Spleen (tissue), 11 donors: ENCODE data around the gene FAM3D. TPM values are rescaled to one million over a fixed set of nuclear protein-coding genes. Genes with fewer than 3 reads are reported as not detected.
A peak's percentile ranks its signal among the peaks of the same experiment; 100 is the strongest.

Experiments
- DNase-seq: peaks from one replicate; pipeline ENCODE4 v3.0.0-alpha.2; 2020
- H3K27ac ChIP-seq, 8 donors: fragments of 200-600 bp; sonication (generic) in 7 of 8; 1 replicate in 4 of 8; 2 replicates in 4 of 8; pipeline versions ENCODE4 v1.5.0 to v1.8.0; 2016 to 2021; ENCODE audit warnings: inconsistent platforms in 4 of 8, mild to moderate bottlenecking in 4 of 8, moderate library complexity in 1 of 8
- H3K27me3 ChIP-seq, 7 donors: fragments of 200-600 bp; sonication (generic) in 6 of 7; replicated peaks in 1 of 7; 1 replicate in 4 of 7; 2 replicates in 3 of 7; pipeline versions ENCODE4 v1.5.0 to v1.8.0; 2016 to 2021; ENCODE audit warnings: inconsistent platforms in 3 of 7, mild to moderate bottlenecking in 1 of 7
- H3K36me3 ChIP-seq, 6 donors: fragments of 200-600 bp; sonication (generic) in 5 of 6; 1 replicate in 4 of 6; 2 replicates in 2 of 6; pipeline versions ENCODE4 v1.5.0 to v1.8.0; 2016 to 2021; ENCODE audit warnings: inconsistent platforms in 2 of 6
- H3K4me1 ChIP-seq, 6 donors: fragments of 200-600 bp; sonication (generic) in 5 of 6; 1 replicate in 3 of 6; 2 replicates in 3 of 6; pipeline versions ENCODE4 v1.5.0 to v1.8.0; 2016 to 2021; ENCODE audit warnings: inconsistent platforms in 3 of 6
- H3K4me3 ChIP-seq, 8 donors: fragments of 200-600 bp; sonication (generic) in 7 of 8; 1 replicate in 4 of 8; 2 replicates in 4 of 8; pipeline versions ENCODE4 v1.5.0 to v1.8.0; 2016 to 2021; ENCODE audit warnings: inconsistent platforms in 4 of 8, mild to moderate bottlenecking in 4 of 8, moderate library complexity in 2 of 8
- H3K9me3 ChIP-seq, 8 donors: fragments of 200-600 bp; sonication (generic) in 7 of 8; 1 replicate in 4 of 8; 2 replicates in 4 of 8; pipeline versions ENCODE4 v1.5.0 to v1.8.0; 2016 to 2021; ENCODE audit warnings: inconsistent platforms in 4 of 8
- CTCF ChIP-seq, 11 experiments: fragments of 200-600 bp in 7 of 11; fragments of 450-650 bp in 4 of 11; sonication (generic) in 4 of 11; IDR thresholded peaks in 8 of 11; conservative IDR thresholded peaks in 3 of 11; 1 replicate in 7 of 11; 2 replicates in 4 of 11; pipeline versions ENCODE4 v1.4.0 to v1.8.0; 2016 to 2021; ENCODE audit warnings: antibody characterized with exemption in 11 of 11, inconsistent platforms in 4 of 11, mild to moderate bottlenecking in 1 of 11
- POLR2A ChIP-seq, 3 donors: fragments of 450-650 bp; IDR thresholded peaks; one replicate each; pipeline ENCODE4 v1.5.1; 2017; ENCODE audit warnings: antibody characterized with exemption in 3 of 3, mild to moderate bottlenecking in 1 of 3
- POLR2AphosphoS5 ChIP-seq, 3 donors: sonication (generic); formaldehyde crosslinking; IDR thresholded peaks; one replicate each; pipeline ENCODE4 v1.5.1; 2017; ENCODE audit warnings: antibody characterized with exemption in 3 of 3
- WGBS, 5 donors: extraction: QIAGEN DNeasy Blood & Tissue Kit in 3 of 5; methylation state at CpG; one replicate each; pipeline versions ENCODE4 v1.1.5 to v1.1.7; 2013 to 2018; 5-methylcytosine and 5-hydroxymethylcytosine counted together
- intact Hi-C: fragments of 100-400 bp; cut with DNase I; formaldehyde crosslinking; loops from one replicate; pipeline ENCODE4 v1.15.0; 2023; ENCODE audit warnings: low total_unique reads
- polyA plus RNA-seq, 3 donors: library from polyadenylated mRNA; stranded (reverse); fragments of 200-250 nt; gene quantifications; one replicate each; pipeline ENCODE4 v1.2.1, GENCODE V29; 2013
- total RNA-seq, 7 donors: library from RNA; depleted of rRNA in 3 of 7; stranded (reverse); fragments of >200 nt in 3 of 7; fragmentation: NEBNext Ultra II Directional in 4 of 7; extraction: Animal tissue kit (Norgen Biotek cat#: 25700) in 4 of 7; gene quantifications; one replicate each; pipeline versions ENCODE4 v1.1.0 to v1.2.1, GENCODE V29; 2016 to 2021
- donor health status: healthy with polysubstance abuse.
- donor health status: DM: no; HTN: no; CAD: no; lungs with moderate emphysema.
- donor health status: DM: no; HTN: no; CAD: no.
- donor health status: Bipolar disorder and iron deficiency.
- donor health status: healthy.
- donor health status: DM: no; HTN: no; CAD: no.
- donor health status: DM: yes; HTN: yes; CAD: no.

The FAM3D gene
- total and polyA plus RNA-seq, 10 donors, result 0.23 to 0.42 (median 0.32) TPM; not detected in 6

- H3K4me1 ChIP-seq, result peaks cover 0 to 3% (median 1%) of the 10 kb centered on the region in 6 donors
- H3K9me3 ChIP-seq, result no peaks in the 10 kb centered on the region
- no peak overlapping the region for H3K27ac ChIP-seq
- H3K36me3 ChIP-seq, result no peaks in the 10 kb centered on the region
- no peak for DNase-seq
- H3K4me3 ChIP-seq, result no peak overlapping the region
- H3K27me3 ChIP-seq, result peaks cover 0 to 16% (median 4%) of the 10 kb centered on the region in 7 donors
- no peak for TF ChIP-seq POLR2AphosphoS5 (IDR thresholded peaks at IDR 0.05)
- TF ChIP-seq POLR2A (IDR thresholded peaks at IDR 0.05), result no peak
- no peak for TF ChIP-seq CTCF (IDR thresholded peaks at IDR 0.05 in 8 of 11, conservative IDR thresholded peaks at IDR 0.05 in 3 of 11)
- 51 to 60% (median 53%) methylated on average over 6 of the region's 6 CpGs for WGBS, 5 donors
- intact Hi-C loops, result no loop called here
Observed at GRCh38 chr3:58591517-58592510, 74.8 kb downstream of the FAM3D start.

GRCh38 chr3:58588030-58588614 is 78.5 kb downstream of the FAM3D start:
- TF ChIP-seq POLR2AphosphoS5 (IDR thresholded peaks at IDR 0.05) (no peak), POLR2A (IDR thresholded peaks at IDR 0.05) (no peak), CTCF (IDR thresholded peaks at IDR 0.05 in 8 of 11, conservative IDR thresholded peaks at IDR 0.05 in 3 of 11) (no peak)
- no peak for DNase-seq
- peaks cover 0 to 46% (median 20%) of the 10 kb centered on the region in 7 donors for H3K27me3 ChIP-seq
- 38 to 58% (median 51%) methylated on average over 2 to 3 of the region's 3 CpGs for WGBS, 5 donors
- H3K27ac ChIP-seq, result no peak overlapping the region
- peaks cover 4 to 33% (median 15%) of the 10 kb centered on the region in 6 donors for H3K4me1 ChIP-seq
- no peaks in the 10 kb centered on the region for H3K9me3 ChIP-seq
- H3K4me3 ChIP-seq, result no peak overlapping the region
- intact Hi-C loops, result no loop called here
- H3K36me3 ChIP-seq, result no peaks in the 10 kb centered on the region

- peaks cover 0 to 46% (median 20%) of the 10 kb centered on the region in 7 donors for H3K27me3 ChIP-seq
- H3K4me1 ChIP-seq, result peaks cover 4 to 33% (median 15%) of the 10 kb centered on the region in 6 donors
- no peaks in the 10 kb centered on the region for H3K9me3 ChIP-seq
- peak overlapping the region in 2 of 8 donors; percentile 2 to 5 for H3K4me3 ChIP-seq
- TF ChIP-seq CTCF (IDR thresholded peaks at IDR 0.05 in 8 of 11, conservative IDR thresholded peaks at IDR 0.05 in 3 of 11) (no peak), POLR2A (IDR thresholded peaks at IDR 0.05) (no peak), POLR2AphosphoS5 (IDR thresholded peaks at IDR 0.05) (no peak)
- no peaks in the 10 kb centered on the region for H3K36me3 ChIP-seq
- H3K27ac ChIP-seq, result no peak overlapping the region
- intact Hi-C loops, result no loop called here
- DNase-seq, result no peak
- 13 to 27% (median 19%) methylated on average over 16 to 44 of the region's 44 CpGs for WGBS, 5 donors
Observed at GRCh38 chr3:58586776-58587192, 79.8 kb downstream of the FAM3D start.

- WGBS, 5 donors, result 29 to 53% (median 44%) methylated on average over 8 of the region's 8 CpGs
- H3K4me3 ChIP-seq, result peak overlapping the region in 6 of 8 donors; percentile 47 to 80 (median 54)
- TF ChIP-seq POLR2AphosphoS5 (IDR thresholded peaks at IDR 0.05), result no peak
- no peak for TF ChIP-seq CTCF (IDR thresholded peaks at IDR 0.05 in 8 of 11, conservative IDR thresholded peaks at IDR 0.05 in 3 of 11)
- TF ChIP-seq POLR2A (IDR thresholded peaks at IDR 0.05), result no peak
- H3K27me3 ChIP-seq, result peaks cover 0 to 46% (median 20%) of the 10 kb centered on the region in 7 donors
- no peaks in the 10 kb centered on the region for H3K36me3 ChIP-seq
- H3K27ac ChIP-seq, result peak overlapping the region in 2 of 8 donors; percentile 82 to 90
- peaks cover 4 to 33% (median 15%) of the 10 kb centered on the region in 6 donors for H3K4me1 ChIP-seq
- intact Hi-C loops, result no loop called here
- no peaks in the 10 kb centered on the region for H3K9me3 ChIP-seq
- no peak for DNase-seq
Observed at GRCh38 chr3:58585994-58586393, 80.6 kb downstream of the FAM3D start.
